AG08396 (cell line): ENCODE measurements around the gene KLF9.
A peak's percentile ranks its signal among the peaks of the same experiment; 100 is the strongest.

Experiments
- DNase-seq: peaks from one replicate; pipeline ENCODE4 v3.0.0; 2012; ENCODE audit warnings: low spot score, mixed read lengths

The KLF9 gene

GRCh38 chr9:70363760-70364159, 50.7 kb downstream of the KLF9 start:
- no peak for DNase-seq

GRCh38 chr9:70362952-70363351, 51.5 kb downstream of the KLF9 start:
- DNase-seq, result no peak

- DNase-seq, result no peak
Observed at GRCh38 chr9:70355801-70356200, 58.7 kb downstream of the KLF9 start.

GRCh38 chr9:70352802-70353201, 61.7 kb downstream of the KLF9 start:
- no peak for DNase-seq

GRCh38 chr9:70352356-70352755, 62.1 kb downstream of the KLF9 start:
- DNase-seq, result no peak

- no peak for DNase-seq
Observed at GRCh38 chr9:70347046-70347445, 67.4 kb downstream of the KLF9 start.

- DNase-seq, result peak; percentile 5
Observed at GRCh38 chr9:70340572-70340971, 73.9 kb downstream of the KLF9 start.
